H1 (cell line): ENCODE results near the gene ARHGAP28. TPM values are rescaled to one million over a fixed set of nuclear protein-coding genes. Genes with fewer than 3 reads are reported as not detected.

Experiments
- ASH2L ChIP-seq: fragments of 200-600, 300-600 bp; sonication (generic); IDR thresholded peaks from one replicate; pipeline ENCODE4 v1.7.1; 2017; ENCODE audit warnings: low read length
- BACH1 ChIP-seq: IDR thresholded peaks from 2 replicates; pipeline ENCODE4 v1.6.1; 2012; ENCODE audit warnings: low read length, improper control_type of control experiment
- BCL11A ChIP-seq, 2 experiments: IDR thresholded peaks; one replicate each; pipeline ENCODE4 v1.6.1; 2011; ENCODE audit warnings: low read depth in 2 of 2, low read length in 2 of 2, mild to moderate bottlenecking in 2 of 2
- EGR1 ChIP-seq: IDR thresholded peaks from 2 replicates; pipeline ENCODE4 v1.6.1; 2011; ENCODE audit warnings: low read depth, low read length, borderline replicate concordance
- EZH2 ChIP-seq: fragments of 200-600 bp; sonication (generic); IDR thresholded peaks from 2 replicates; pipeline ENCODE4 v1.7.1; 2012; ENCODE audit warnings: low read depth, mild to moderate bottlenecking, moderate library complexity, low read length, inconsistent platforms; ENCODE audit not compliant: severe bottlenecking
- HDAC2 ChIP-seq, 2 experiments: fragments of 300-600 bp in 1 of 2; sonication (generic) in 1 of 2; IDR thresholded peaks; 2 replicates each; pipeline ENCODE4 v1.6.1; 2011 to 2012; ENCODE audit warnings: low read depth in 2 of 2, low read length in 2 of 2, mild to moderate bottlenecking in 2 of 2, moderate library complexity in 2 of 2, borderline replicate concordance in 1 of 2, inconsistent platforms in 1 of 2
- JUND ChIP-seq: IDR thresholded peaks from 2 replicates; pipeline ENCODE4 v1.6.1; 2011; ENCODE audit warnings: mild to moderate bottlenecking, improper control_type of control experiment, low read length
- KDM1A ChIP-seq: fragments of 200-600, 300-600 bp; sonication (generic); IDR thresholded peaks from 2 replicates; pipeline ENCODE4 v1.7.1; 2016; ENCODE audit warnings: mild to moderate bottlenecking, low read length, borderline replicate concordance
- MAFK ChIP-seq: IDR thresholded peaks from 2 replicates; pipeline ENCODE4 v1.6.1; 2012; ENCODE audit warnings: low read depth, mild to moderate bottlenecking, improper control_type of control experiment, low read length
- POLR2A ChIP-seq, 2 experiments: IDR thresholded peaks; 1 replicate in 1 of 2; 2 replicates in 1 of 2; pipeline ENCODE4 v1.6.1; 2011; ENCODE audit warnings: low read depth in 2 of 2, low read length in 2 of 2, mild to moderate bottlenecking in 2 of 2; ENCODE audit errors: control extremely low read depth in 1 of 2
- RBBP5 ChIP-seq: IDR thresholded peaks from 2 replicates; pipeline ENCODE4 v1.7.1; 2012; ENCODE audit warnings: low read depth, mild to moderate bottlenecking, inconsistent platforms, low read length, moderate library complexity, borderline replicate concordance
- RNF2 ChIP-seq: fragments of 200-900, 300-1000 bp; sonication (generic); IDR thresholded peaks from 2 replicates; pipeline ENCODE4 v1.7.1; 2016; ENCODE audit warnings: borderline replicate concordance, low read depth, mild to moderate bottlenecking, antibody characterized with exemption, low read length; ENCODE audit not compliant: poor library complexity, severe bottlenecking; ENCODE audit errors: missing control alignments
- SIRT6 ChIP-seq: IDR thresholded peaks from one replicate; pipeline ENCODE4 v1.7.1; 2012; ENCODE audit warnings: low read length, inconsistent platforms
- SP1 ChIP-seq: IDR thresholded peaks from 2 replicates; pipeline ENCODE4 v1.6.1; 2011; ENCODE audit warnings: low read depth, low read length
- SRF ChIP-seq: IDR thresholded peaks from 2 replicates; pipeline ENCODE4 v1.6.1; 2011; ENCODE audit warnings: mild to moderate bottlenecking, low read depth, low read length, moderate library complexity
- SUZ12 ChIP-seq: fragments of 200-600 bp; sonication (generic); IDR thresholded peaks from 2 replicates; pipeline ENCODE4 v1.6.1; 2012; ENCODE audit warnings: mild to moderate bottlenecking, inconsistent platforms, low read length, moderate library complexity, mixed read lengths
- TAF7 ChIP-seq: optimal IDR thresholded peaks from 2 replicates; pipeline ENCODE3; 2011; ENCODE audit warnings: low read depth, mild to moderate bottlenecking, inconsistent platforms, low read length, moderate library complexity, borderline replicate concordance
- polyA plus RNA-seq, 7 experiments: library from polyadenylated mRNA; depleted of rRNA in 3 of 7; stranded (reverse) in 5 of 7; unstranded in 2 of 7; fragments of >200 nt in 5 of 7; fragments of 200-250 nt in 2 of 7; gene quantifications; 1 replicate in 5 of 7; 2 replicates in 1 of 7; 4 replicates in 1 of 7; pipeline versions ENCODE4 v1.2.1 to v1.2.3, GENCODE V29; 2011 to 2013; ENCODE audit warnings: missing spikeins in 2 of 7, mixed read lengths in 2 of 7
- total RNA-seq: library from RNA; stranded (reverse); fragmentation: NEBNext Ultra II Directional; extraction: Animal tissue kit (Norgen Biotek cat#: 25700); gene quantifications from 2 replicates; pipeline ENCODE4 v1.2.1, GENCODE V29; 2021
- TF ChIP-seq, protein P1 (sequence below): IDR thresholded peaks from 2 replicates; pipeline ENCODE4 v1.6.1; 2012; ENCODE audit warnings: inconsistent platforms
- TF ChIP-seq, protein P2 (sequence below): IDR thresholded peaks from 2 replicates; pipeline ENCODE4 v1.6.1; 2011; ENCODE audit warnings: low read length, improper control_type of control experiment
- TF ChIP-seq, protein P3 (sequence below): IDR thresholded peaks from 2 replicates; pipeline ENCODE4 v1.6.1; 2012; ENCODE audit warnings: low read length, inconsistent platforms

ARHGAP28 gene
- total and polyA plus RNA-seq, 2 of the 8 experiments (the other 6 are each of a cell fraction or from before 2014, with no cell fraction given) = 2.9 to 14.4 TPM

DNA sequence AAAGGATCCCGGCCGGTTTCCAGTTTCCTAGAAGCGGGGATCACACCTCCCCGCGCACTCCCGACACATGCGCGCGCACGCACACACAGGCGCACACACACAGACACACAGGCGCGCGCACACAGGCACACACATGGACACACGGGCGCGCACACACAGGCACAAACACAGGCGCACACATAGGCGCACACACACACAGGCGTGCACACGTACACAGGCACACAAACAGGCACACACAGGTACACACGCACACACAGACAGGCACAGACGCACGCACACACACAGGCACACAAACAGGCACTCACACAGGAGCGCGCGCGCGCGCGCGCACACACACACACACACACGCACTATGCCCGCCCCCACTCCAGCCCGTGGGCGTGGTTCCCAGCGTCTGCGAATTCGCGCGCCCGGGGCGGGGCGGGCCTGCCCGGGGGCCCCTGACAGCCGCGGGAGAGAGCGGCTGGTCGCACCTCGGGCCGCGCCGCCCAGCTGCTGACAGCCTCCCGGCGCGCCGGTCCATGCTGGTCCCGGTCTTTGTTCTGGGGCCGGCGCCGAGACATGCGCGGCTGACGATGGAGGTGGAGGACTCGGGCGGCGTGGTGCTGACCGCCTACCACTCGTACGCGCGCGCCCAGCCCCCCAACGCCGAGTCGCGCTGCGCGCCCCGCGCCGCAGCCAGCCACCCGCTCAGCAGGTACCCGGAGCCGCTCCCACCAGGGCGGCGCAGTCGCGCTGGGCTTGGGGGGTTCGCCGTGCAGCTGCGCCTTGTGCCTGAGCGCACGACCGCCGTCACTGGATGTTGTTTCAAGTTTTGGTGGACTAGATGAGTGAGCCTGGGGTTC, at the start of gene ARHGAP28 (continued):
- TF ChIP-seq, protein P1, sequence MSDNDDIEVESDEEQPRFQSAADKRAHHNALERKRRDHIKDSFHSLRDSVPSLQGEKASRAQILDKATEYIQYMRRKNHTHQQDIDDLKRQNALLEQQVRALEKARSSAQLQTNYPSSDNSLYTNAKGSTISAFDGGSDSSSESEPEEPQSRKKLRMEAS = peak; percentile 70
- TF ChIP-seq BACH1 = no peak
- TF ChIP-seq, protein P2, sequence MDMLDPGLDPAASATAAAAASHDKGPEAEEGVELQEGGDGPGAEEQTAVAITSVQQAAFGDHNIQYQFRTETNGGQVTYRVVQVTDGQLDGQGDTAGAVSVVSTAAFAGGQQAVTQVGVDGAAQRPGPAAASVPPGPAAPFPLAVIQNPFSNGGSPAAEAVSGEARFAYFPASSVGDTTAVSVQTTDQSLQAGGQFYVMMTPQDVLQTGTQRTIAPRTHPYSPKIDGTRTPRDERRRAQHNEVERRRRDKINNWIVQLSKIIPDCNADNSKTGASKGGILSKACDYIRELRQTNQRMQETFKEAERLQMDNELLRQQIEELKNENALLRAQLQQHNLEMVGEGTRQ = no peak
- no peak for TF ChIP-seq MAFK
- no peak for TF ChIP-seq RNF2
- TF ChIP-seq SIRT6 = no peak
- TF ChIP-seq SP1 = 0 out of 2 replicates have a peak, but pooled peaks have one; percentile 15
- TF ChIP-seq JUND = no peak
- TF ChIP-seq, protein P3, sequence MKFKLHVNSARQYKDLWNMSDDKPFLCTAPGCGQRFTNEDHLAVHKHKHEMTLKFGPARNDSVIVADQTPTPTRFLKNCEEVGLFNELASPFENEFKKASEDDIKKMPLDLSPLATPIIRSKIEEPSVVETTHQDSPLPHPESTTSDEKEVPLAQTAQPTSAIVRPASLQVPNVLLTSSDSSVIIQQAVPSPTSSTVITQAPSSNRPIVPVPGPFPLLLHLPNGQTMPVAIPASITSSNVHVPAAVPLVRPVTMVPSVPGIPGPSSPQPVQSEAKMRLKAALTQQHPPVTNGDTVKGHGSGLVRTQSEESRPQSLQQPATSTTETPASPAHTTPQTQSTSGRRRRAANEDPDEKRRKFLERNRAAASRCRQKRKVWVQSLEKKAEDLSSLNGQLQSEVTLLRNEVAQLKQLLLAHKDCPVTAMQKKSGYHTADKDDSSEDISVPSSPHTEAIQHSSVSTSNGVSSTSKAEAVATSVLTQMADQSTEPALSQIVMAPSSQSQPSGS = no peak
- TF ChIP-seq POLR2A (IDR thresholded peaks at IDR 0.05; ENCODE audit: control extremely low read depth in 1 of 2, low read depth in 2 of 2, low read length in 2 of 2) = peak in 1 of 2 experiments; percentile 77; a peak in 2 of 3 replicates
- TF ChIP-seq EZH2 = no peak
- TF ChIP-seq BCL11A (IDR thresholded peaks at IDR 0.05; ENCODE audit: low read depth in 2 of 2, low read length in 2 of 2) = no peak
- no peak for TF ChIP-seq SRF
- TF ChIP-seq EGR1 = no peak; the same call in 1 of the 2 replicates
- no peak; the same call in 1 of the 2 replicates for TF ChIP-seq SUZ12
- peak; percentile 100 for TF ChIP-seq KDM1A
- peak; percentile 87 for TF ChIP-seq RBBP5
- peak; percentile 24 for TF ChIP-seq TAF7
- TF ChIP-seq HDAC2 (IDR thresholded peaks at IDR 0.05; ENCODE audit: borderline replicate concordance in 1 of 2, low read depth in 2 of 2, low read length in 2 of 2) = peak; percentile 19 to 70; a peak in 2 of 4 replicates
- peak; percentile 82 for TF ChIP-seq ASH2L
